ENCODE measurements around the gene PPP2R2D.

PPP2R2D gene

DNA sequence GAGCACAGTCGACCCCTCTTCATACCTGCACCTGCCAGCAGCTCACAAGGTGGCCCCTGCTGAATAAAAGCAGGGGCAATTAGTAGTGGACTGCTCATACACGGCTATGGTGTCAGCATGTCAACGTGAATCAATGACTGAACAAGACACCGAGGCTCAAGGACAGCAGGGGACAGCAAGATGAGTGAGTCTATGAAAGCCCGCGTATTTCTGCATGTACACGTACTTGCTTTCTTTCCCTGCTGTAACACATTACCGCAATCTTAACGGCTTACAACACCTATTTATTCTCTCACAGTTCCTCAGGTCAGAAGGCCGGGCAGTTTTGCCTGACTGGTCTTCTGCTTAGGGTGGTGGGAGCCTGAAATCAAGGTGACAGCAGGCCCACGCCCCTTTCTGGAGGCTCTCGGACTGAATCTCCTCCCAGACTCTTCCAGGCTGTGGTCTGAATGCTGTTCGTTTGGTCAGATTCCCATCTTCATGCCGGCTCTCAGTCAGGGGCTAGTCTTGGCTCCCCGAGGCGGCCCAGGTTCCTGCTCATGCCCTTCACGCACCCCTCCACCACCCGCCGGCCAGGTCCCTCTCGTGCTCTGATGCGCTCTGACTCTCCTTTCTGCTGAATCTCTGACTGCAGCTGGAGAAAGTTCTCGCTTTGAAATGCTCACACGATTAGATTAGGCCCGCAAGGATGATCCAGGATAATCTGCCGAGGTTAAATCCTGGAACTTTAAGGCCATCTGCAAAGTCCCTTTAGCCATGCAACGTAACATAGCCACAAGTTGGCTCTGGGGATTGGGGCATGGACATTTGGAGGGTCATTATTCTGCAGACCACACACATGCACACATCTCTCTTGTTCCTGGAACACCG is 7.8 kb upstream of the PPP2R2D start:
- Histone ChIP-seq H3K4me2 (no peak overlapping the region), H3K9ac (no peak overlapping the region), H3K79me2 (ENCODE audit: insufficient read depth, low read depth) (no peaks in the 10 kb centered on the region), H3K4me1 (ENCODE audit: low read depth, poor library complexity, severe bottlenecking) (no peaks in the 10 kb centered on the region), H4K20me1 (ENCODE audit: insufficient read depth) (no peaks in the 10 kb centered on the region), H3K4me3 (IDR thresholded peaks at IDR 0.05; ENCODE audit: insufficient read depth, low read depth, low read length) (no peak overlapping the region), H3K36me3 (ENCODE audit: insufficient read depth) (no peaks in the 10 kb centered on the region), H3K27me3 (ENCODE audit: insufficient read depth, low read depth) (peaks cover 39% of the 10 kb centered on the region), H2AFZ (ENCODE audit: low read depth) (no peak overlapping the region), H3K27ac (no peak overlapping the region)
- no peak for TF ChIP-seq CTCF (conservative IDR thresholded peaks at IDR 0.05; ENCODE audit: low read depth, low read length)

GRCh38 chr10:131895116-131895515 is 5.7 kb upstream of the PPP2R2D start:
- H3K4me2 ChIP-seq: no peak overlapping the region
- H3K4me3 ChIP-seq (IDR thresholded peaks at IDR 0.05; ENCODE audit: insufficient read depth, low read depth, low read length): no peak overlapping the region
- H3K4me1 ChIP-seq (ENCODE audit: low read depth, poor library complexity, severe bottlenecking): peaks cover 4% of the 10 kb centered on the region
- no peak for TF ChIP-seq CTCF (conservative IDR thresholded peaks at IDR 0.05; ENCODE audit: low read depth, low read length)
- no peak overlapping the region for H2AFZ ChIP-seq (ENCODE audit: low read depth)
- H3K9ac ChIP-seq: no peak overlapping the region
- H3K27ac ChIP-seq: no peak overlapping the region
- H3K27me3 ChIP-seq (ENCODE audit: insufficient read depth, low read depth): peaks cover 49% of the 10 kb centered on the region
- no peaks in the 10 kb centered on the region for H3K36me3 ChIP-seq (ENCODE audit: insufficient read depth)
- no peaks in the 10 kb centered on the region for H4K20me1 ChIP-seq (ENCODE audit: insufficient read depth)
- H3K79me2 ChIP-seq (ENCODE audit: insufficient read depth, low read depth): no peaks in the 10 kb centered on the region

DNA sequence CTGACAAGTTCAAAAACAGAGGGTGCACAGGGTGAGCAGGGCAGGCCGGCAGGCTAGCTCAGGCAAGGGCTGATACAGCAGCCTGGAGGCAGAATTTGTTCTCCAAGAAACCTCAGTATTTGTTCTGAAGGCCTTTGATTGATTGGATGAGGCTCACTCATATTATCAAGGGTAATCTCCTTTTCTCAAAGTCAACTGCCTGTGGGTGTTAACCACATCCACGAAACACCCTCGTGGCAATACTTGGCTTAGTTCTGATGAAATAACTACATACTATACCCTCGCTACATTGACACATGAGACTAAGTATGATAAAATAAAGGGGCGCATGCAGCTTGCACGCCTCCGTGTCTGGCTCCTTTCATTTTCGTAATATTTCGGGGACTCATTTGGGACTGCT is 4.4 kb upstream of the PPP2R2D start:
- no peak overlapping the region for H3K9ac ChIP-seq
- H3K4me3 ChIP-seq (IDR thresholded peaks at IDR 0.05; ENCODE audit: insufficient read depth, low read depth, low read length): no peak overlapping the region
- TF ChIP-seq CTCF (conservative IDR thresholded peaks at IDR 0.05; ENCODE audit: low read depth, low read length): no peak
- no peaks in the 10 kb centered on the region for H3K36me3 ChIP-seq (ENCODE audit: insufficient read depth)
- H4K20me1 ChIP-seq (ENCODE audit: insufficient read depth): no peaks in the 10 kb centered on the region
- H3K79me2 ChIP-seq (ENCODE audit: insufficient read depth, low read depth): no peaks in the 10 kb centered on the region
- H3K4me2 ChIP-seq: no peak overlapping the region
- H3K27me3 ChIP-seq (ENCODE audit: insufficient read depth, low read depth): peaks cover 49% of the 10 kb centered on the region
- H3K27ac ChIP-seq: no peak overlapping the region
- H3K4me1 ChIP-seq (ENCODE audit: low read depth, poor library complexity, severe bottlenecking): peaks cover 5% of the 10 kb centered on the region
- H2AFZ ChIP-seq (ENCODE audit: low read depth): no peak overlapping the region

DNA sequence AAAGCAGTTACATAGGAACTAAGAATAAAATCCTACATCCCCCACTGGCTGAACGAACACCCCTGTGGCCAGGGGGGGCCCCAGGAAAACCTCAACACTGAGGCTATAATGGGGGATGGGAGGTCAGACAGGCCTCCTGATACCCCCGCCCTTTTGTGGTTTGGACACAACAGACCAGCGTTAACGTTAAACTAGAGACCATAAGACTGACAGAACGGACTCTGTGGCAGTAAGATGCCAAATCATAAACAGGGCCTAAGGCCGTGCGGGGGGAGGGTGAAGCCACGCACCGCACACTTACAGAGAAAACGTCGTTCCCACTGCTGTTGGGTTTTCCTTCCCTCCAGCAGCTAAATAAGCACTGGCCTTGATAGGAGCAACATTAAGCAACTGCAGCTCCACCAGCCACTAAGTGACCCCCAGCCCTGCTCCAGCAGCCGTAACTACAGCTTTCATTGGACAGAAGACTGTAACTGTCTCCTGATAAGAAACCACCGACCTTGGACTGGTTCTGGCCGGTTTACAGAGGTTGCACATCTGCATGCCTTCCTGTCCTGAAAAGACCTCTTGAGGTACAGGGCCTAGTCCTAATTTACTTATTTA is 3.4 kb upstream of the PPP2R2D start:
- Histone ChIP-seq H2AFZ (ENCODE audit: low read depth) (no peak overlapping the region), H3K36me3 (ENCODE audit: insufficient read depth) (no peaks in the 10 kb centered on the region), H3K4me3 (IDR thresholded peaks at IDR 0.05; ENCODE audit: insufficient read depth, low read depth, low read length) (no peak overlapping the region), H3K4me1 (ENCODE audit: low read depth, poor library complexity, severe bottlenecking) (peaks cover 11% of the 10 kb centered on the region), H3K27me3 (ENCODE audit: insufficient read depth, low read depth) (peaks cover 45% of the 10 kb centered on the region), H3K27ac (no peak overlapping the region), H3K4me2 (no peak overlapping the region), H3K9ac (no peak overlapping the region), H3K79me2 (ENCODE audit: insufficient read depth, low read depth) (peaks cover 9% of the 10 kb centered on the region; the same call in 1 of the 2 replicates), H4K20me1 (ENCODE audit: insufficient read depth) (no peaks in the 10 kb centered on the region)
- no peak for TF ChIP-seq CTCF (conservative IDR thresholded peaks at IDR 0.05; ENCODE audit: low read depth, low read length)
